Ishikawa (cell line): ENCODE measurements around the gene LIPH.

Experiments
- CEBPB ChIP-seq: IDR thresholded peaks from 2 replicates; pipeline ENCODE4 v1.6.1; 2012
- CREB1 ChIP-seq: IDR thresholded peaks from 2 replicates; pipeline ENCODE4 v1.6.1; 2012; ENCODE audit warnings: low read depth
- EGR1 ChIP-seq: IDR thresholded peaks from 2 replicates; pipeline ENCODE4 v1.6.1; 2012
- EP300 ChIP-seq: IDR thresholded peaks from 2 replicates; pipeline ENCODE4 v1.6.1; 2012; ENCODE audit warnings: borderline replicate concordance
- FOXM1 ChIP-seq: IDR thresholded peaks from 2 replicates; pipeline ENCODE4 v1.6.1; 2012; ENCODE audit warnings: low read depth, borderline replicate concordance
- MAX ChIP-seq: IDR thresholded peaks from 2 replicates; pipeline ENCODE4 v1.6.1; 2012
- NFIC ChIP-seq: IDR thresholded peaks from 2 replicates; pipeline ENCODE4 v1.6.1; 2012
- RAD21 ChIP-seq: IDR thresholded peaks from 2 replicates; pipeline ENCODE4 v1.6.1; 2012; ENCODE audit warnings: low read depth
- REST ChIP-seq: IDR thresholded peaks from 2 replicates; pipeline ENCODE4 v1.6.1; 2012; ENCODE audit warnings: low read depth, mild to moderate bottlenecking
- TAF1 ChIP-seq: IDR thresholded peaks from 2 replicates; pipeline ENCODE4 v1.6.1; 2012; ENCODE audit warnings: low read depth, mild to moderate bottlenecking
- TCF12 ChIP-seq: IDR thresholded peaks from 2 replicates; pipeline ENCODE4 v1.6.1; 2012; ENCODE audit warnings: low read depth
- TEAD4 ChIP-seq: IDR thresholded peaks from 2 replicates; pipeline ENCODE4 v1.6.1; 2012
- USF1 ChIP-seq: IDR thresholded peaks from 2 replicates; pipeline ENCODE4 v1.6.1; 2012
- YY1 ChIP-seq: IDR thresholded peaks from 2 replicates; pipeline ENCODE4 v1.6.1; 2012; ENCODE audit warnings: low read depth
- ZBTB7A ChIP-seq: IDR thresholded peaks from 2 replicates; pipeline ENCODE4 v1.6.1; 2012; ENCODE audit warnings: low read depth

Gene LIPH

GRCh38 chr3:185552358-185552877 is at the start of gene LIPH:
TSS of gene LIPH (minus strand) at chr3:185552588. CDS start at chr3:185552471, 117 bp downstream.
- TF ChIP-seq TAF1 (no peak), TCF12 (peak; percentile 52; the same call in 1 of the 2 replicates), ZBTB7A (no peak), EP300 (peak; percentile 49; the same call in 1 of the 2 replicates)

- TF ChIP-seq YY1 (no peak), NFIC (no peak), MAX (no peak), CREB1 (no peak), TEAD4 (no peak), TAF1 (no peak), RAD21 (no peak), REST (no peak), USF1 (no peak), EGR1 (no peak), CEBPB (no peak), ZBTB7A (no peak), FOXM1 (no peak), TCF12 (no peak), EP300 (no peak)
Observed at GRCh38 chr3:185595526-185595925, 43.1 kb upstream of the LIPH start.

GRCh38 chr3:185594073-185594472 is 41.7 kb upstream of the LIPH start:
- no peak for TF ChIP-seq YY1
- no peak for TF ChIP-seq CEBPB
- TF ChIP-seq EGR1: no peak
- TF ChIP-seq RAD21: no peak
- no peak for TF ChIP-seq EP300
- TF ChIP-seq ZBTB7A: no peak
- TF ChIP-seq CREB1: no peak
- no peak for TF ChIP-seq TEAD4
- TF ChIP-seq MAX: no peak
- TF ChIP-seq USF1: no peak

GRCh38 chr3:185586686-185587039 is 34.3 kb upstream of the LIPH start:
- TF ChIP-seq TAF1 (no peak), CREB1 (no peak), REST (no peak), RAD21 (no peak), CEBPB (no peak), USF1 (no peak), ZBTB7A (peak; percentile 8; the same call in 1 of the 2 replicates)

- TF ChIP-seq ZBTB7A (peak; percentile 73), TAF1 (peak; percentile 83), YY1 (peak; percentile 14), CEBPB (no peak), NFIC (no peak), TCF12 (peak; percentile 23; the same call in 1 of the 2 replicates), FOXM1 (no peak), USF1 (peak; percentile 74), MAX (peak; percentile 94), EP300 (no peak; the same call in 1 of the 2 replicates), REST (no peak), RAD21 (no peak), CREB1 (peak; percentile 97), TEAD4 (peak; percentile 12; the same call in 1 of the 2 replicates), EGR1 (no peak)
Observed at GRCh38 chr3:185585859-185586685, 33.7 kb upstream of the LIPH start, which contains the start of gene SENP2. TSS of gene SENP2 (plus strand) at chr3:185586295. CDS start at chr3:185586414, 119 bp downstream.
